Measurements from ENCODE around the gene CRACR2A. TPM values are rescaled to one million over a fixed set of nuclear protein-coding genes. Genes with fewer than 3 reads are reported as not detected.

Gene CRACR2A
- total RNA-seq, 1 donor = 9.5 TPM

- TF ChIP-seq CTCF (IDR thresholded peaks at IDR 0.05; ENCODE audit: insufficient read depth, low read depth, low read length) = no peak
- H3K4me3 ChIP-seq (ENCODE audit: low read depth, low read length) = no peak overlapping the region
- no peak for DNase-seq (ENCODE audit: low read depth)
These were observed 119.5 kb downstream of the CRACR2A start for GRCh38 chr12:3633396-3633795.

- no peak overlapping the region for H3K4me3 ChIP-seq (ENCODE audit: low read depth, low read length)
- no peak for DNase-seq (ENCODE audit: low read depth)
- TF ChIP-seq CTCF (IDR thresholded peaks at IDR 0.05; ENCODE audit: insufficient read depth, low read depth, low read length) = no peak
These were observed 120.2 kb downstream of the CRACR2A start for GRCh38 chr12:3632754-3633153.

GRCh38 chr12:3632256-3632655 is 120.7 kb downstream of the CRACR2A start:
- TF ChIP-seq CTCF (IDR thresholded peaks at IDR 0.05; ENCODE audit: insufficient read depth, low read depth, low read length) = no peak
- no peak overlapping the region for H3K4me3 ChIP-seq (ENCODE audit: low read depth, low read length)
- no peak for DNase-seq (ENCODE audit: low read depth)

GRCh38 chr12:3631759-3632158 is 121.2 kb downstream of the CRACR2A start:
- DNase-seq (ENCODE audit: low read depth) = no peak
- no peak overlapping the region for H3K4me3 ChIP-seq (ENCODE audit: low read depth, low read length)
- no peak for TF ChIP-seq CTCF (IDR thresholded peaks at IDR 0.05; ENCODE audit: insufficient read depth, low read depth, low read length)

GRCh38 chr12:3631272-3631637 is 121.7 kb downstream of the CRACR2A start:
- TF ChIP-seq CTCF (IDR thresholded peaks at IDR 0.05; ENCODE audit: insufficient read depth, low read depth, low read length) = no peak
- no peak for DNase-seq (ENCODE audit: low read depth)
- no peak overlapping the region for H3K4me3 ChIP-seq (ENCODE audit: low read depth, low read length)

GRCh38 chr12:3630621-3631271 is 122.2 kb downstream of the CRACR2A start:
- no peak overlapping the region for H3K4me3 ChIP-seq (ENCODE audit: low read depth, low read length)
- DNase-seq (ENCODE audit: low read depth) = no peak
- no peak for TF ChIP-seq CTCF (IDR thresholded peaks at IDR 0.05; ENCODE audit: insufficient read depth, low read depth, low read length)

GRCh38 chr12:3630111-3630510 is 122.8 kb downstream of the CRACR2A start:
- TF ChIP-seq CTCF (IDR thresholded peaks at IDR 0.05; ENCODE audit: insufficient read depth, low read depth, low read length) = no peak
- no peak overlapping the region for H3K4me3 ChIP-seq (ENCODE audit: low read depth, low read length)
- DNase-seq (ENCODE audit: low read depth) = no peak
